ENCODE measurements around the gene NTSR1.

Gene NTSR1

GRCh38 chr20:62763404-62763803 is 54.8 kb downstream of the NTSR1 start:
- H3K9me3 ChIP-seq (ENCODE audit: insufficient read depth, low read depth, low read length) = no peaks in the 10 kb centered on the region
- no peak overlapping the region for H3K4me3 ChIP-seq (ENCODE audit: low read length, poor library complexity, severe bottlenecking)
- no peak overlapping the region for H3K9ac ChIP-seq (ENCODE audit: low read depth, low read length, poor library complexity, severe bottlenecking)
- H3K27me3 ChIP-seq (ENCODE audit: insufficient read depth, low read length, poor library complexity, severe bottlenecking) = no peaks in the 10 kb centered on the region
- H3K4me1 ChIP-seq (ENCODE audit: insufficient read depth, low read length, poor library complexity, severe bottlenecking) = no peaks in the 10 kb centered on the region
- no peaks in the 10 kb centered on the region for H3K9me2 ChIP-seq (replicated peaks; ENCODE audit: low read depth, low read length)
- no peaks in the 10 kb centered on the region for H3K36me3 ChIP-seq (ENCODE audit: insufficient read depth, low read length)
- no peaks in the 10 kb centered on the region for H3F3A ChIP-seq (ENCODE audit: low read depth)
- H3K4me2 ChIP-seq (ENCODE audit: low read depth, low read length, poor library complexity, severe bottlenecking) = no peak overlapping the region
- TF ChIP-seq EZH2phosphoT487 (IDR thresholded peaks at IDR 0.05; ENCODE audit: borderline replicate concordance) (no peak), CTCF (conservative IDR thresholded peaks at IDR 0.05; ENCODE audit: low read length) (no peak)
- no peaks in the 10 kb centered on the region for H4K20me1 ChIP-seq (ENCODE audit: insufficient read depth, low read length, poor library complexity, severe bottlenecking)
- no peaks in the 10 kb centered on the region for H3K79me2 ChIP-seq (ENCODE audit: insufficient read depth, low read length)
- no peak overlapping the region for H2AFZ ChIP-seq (ENCODE audit: low read length)

- no peaks in the 10 kb centered on the region for H3K9me3 ChIP-seq (ENCODE audit: insufficient read depth, low read depth, low read length)
- H3K4me3 ChIP-seq (ENCODE audit: low read length, poor library complexity, severe bottlenecking) = no peak overlapping the region
- H3K36me3 ChIP-seq (ENCODE audit: insufficient read depth, low read length) = no peaks in the 10 kb centered on the region
- H3K27me3 ChIP-seq (ENCODE audit: insufficient read depth, low read length, poor library complexity, severe bottlenecking) = no peaks in the 10 kb centered on the region
- no peaks in the 10 kb centered on the region for H3K79me2 ChIP-seq (ENCODE audit: insufficient read depth, low read length)
- no peaks in the 10 kb centered on the region for H3F3A ChIP-seq (ENCODE audit: low read depth)
- TF ChIP-seq CTCF (conservative IDR thresholded peaks at IDR 0.05; ENCODE audit: low read length) = no peak
- TF ChIP-seq EZH2phosphoT487 (IDR thresholded peaks at IDR 0.05; ENCODE audit: borderline replicate concordance) = no peak
- H4K20me1 ChIP-seq (ENCODE audit: insufficient read depth, low read length, poor library complexity, severe bottlenecking) = no peaks in the 10 kb centered on the region
- H2AFZ ChIP-seq (ENCODE audit: low read length) = no peak overlapping the region
- no peak overlapping the region for H3K4me2 ChIP-seq (ENCODE audit: low read depth, low read length, poor library complexity, severe bottlenecking)
- H3K4me1 ChIP-seq (ENCODE audit: insufficient read depth, low read length, poor library complexity, severe bottlenecking) = no peaks in the 10 kb centered on the region
- H3K9me2 ChIP-seq (replicated peaks; ENCODE audit: low read depth, low read length) = no peaks in the 10 kb centered on the region
- H3K9ac ChIP-seq (ENCODE audit: low read depth, low read length, poor library complexity, severe bottlenecking) = no peak overlapping the region
Observed at GRCh38 chr20:62764156-62764935, 55.7 kb downstream of the NTSR1 start.

GRCh38 chr20:62765021-62765420 is 56.4 kb downstream of the NTSR1 start:
- no peak for TF ChIP-seq EZH2phosphoT487 (IDR thresholded peaks at IDR 0.05; ENCODE audit: borderline replicate concordance)
- H2AFZ ChIP-seq (ENCODE audit: low read length) = no peak overlapping the region
- H3K27me3 ChIP-seq (ENCODE audit: insufficient read depth, low read length, poor library complexity, severe bottlenecking) = no peaks in the 10 kb centered on the region
- H3K36me3 ChIP-seq (ENCODE audit: insufficient read depth, low read length) = no peaks in the 10 kb centered on the region
- H3K4me1 ChIP-seq (ENCODE audit: insufficient read depth, low read length, poor library complexity, severe bottlenecking) = no peaks in the 10 kb centered on the region
- no peaks in the 10 kb centered on the region for H3K9me3 ChIP-seq (ENCODE audit: insufficient read depth, low read depth, low read length)
- no peak overlapping the region for H3K9ac ChIP-seq (ENCODE audit: low read depth, low read length, poor library complexity, severe bottlenecking)
- no peak overlapping the region for H3K4me3 ChIP-seq (ENCODE audit: low read length, poor library complexity, severe bottlenecking)
- H3F3A ChIP-seq (ENCODE audit: low read depth) = no peaks in the 10 kb centered on the region
- H3K9me2 ChIP-seq (replicated peaks; ENCODE audit: low read depth, low read length) = no peaks in the 10 kb centered on the region
- H3K79me2 ChIP-seq (ENCODE audit: insufficient read depth, low read length) = no peaks in the 10 kb centered on the region
- H4K20me1 ChIP-seq (ENCODE audit: insufficient read depth, low read length, poor library complexity, severe bottlenecking) = no peaks in the 10 kb centered on the region
- H3K4me2 ChIP-seq (ENCODE audit: low read depth, low read length, poor library complexity, severe bottlenecking) = no peak overlapping the region

Measured in Loucy (cell line).